Measurements from ENCODE around the gene CYGB.
A peak's percentile ranks its signal among the peaks of the same experiment; 100 is the strongest.
"Not testable (repeated sequence)": the region's sequence is repeated elsewhere in the genome, so short reads cannot be mapped to it uniquely, and the experiment has no call there.

Gene CYGB

GRCh38 chr17:76530095-76530723 lies 7.3 kb downstream of the CYGB start:
- peak overlapping the region; percentile 17 for H3K27ac ChIP-seq (ENCODE audit: insufficient read depth, low read depth, low read length, poor library complexity, severe bottlenecking)
- 74 to 80% methylated on average over 23 of the region's 23 CpGs for WGBS, 2 experiments
- no peaks in the 10 kb centered on the region for H3K36me3 ChIP-seq (ENCODE audit: control insufficient read depth, insufficient read depth, low read length)
- H3K9me3 ChIP-seq (ENCODE audit: control insufficient read depth, low read length) = no peaks in the 10 kb centered on the region
- H3K4me3 ChIP-seq (ENCODE audit: insufficient read depth, low read depth, low read length) = no peak overlapping the region
- H3K27me3 ChIP-seq (ENCODE audit: control insufficient read depth, insufficient read depth, low read length, poor library complexity, severe bottlenecking) = no peaks in the 10 kb centered on the region
- H3K4me1 ChIP-seq (ENCODE audit: control insufficient read depth, insufficient read depth, low read length) = peaks cover 22% of the 10 kb centered on the region

- no peaks in the 10 kb centered on the region for H3K27me3 ChIP-seq (ENCODE audit: control insufficient read depth, insufficient read depth, low read length, poor library complexity, severe bottlenecking)
- H3K4me1 ChIP-seq (ENCODE audit: control insufficient read depth, insufficient read depth, low read length) = peaks cover 22% of the 10 kb centered on the region
- no peaks in the 10 kb centered on the region for H3K9me3 ChIP-seq (ENCODE audit: control insufficient read depth, low read length)
- peak overlapping the region; percentile 17 for H3K27ac ChIP-seq (ENCODE audit: insufficient read depth, low read depth, low read length, poor library complexity, severe bottlenecking)
- 51 to 55% methylated on average over 20 of the region's 20 CpGs for WGBS, 2 experiments
- H3K4me3 ChIP-seq (ENCODE audit: insufficient read depth, low read depth, low read length) = no peak overlapping the region
- H3K36me3 ChIP-seq (ENCODE audit: control insufficient read depth, insufficient read depth, low read length) = no peaks in the 10 kb centered on the region
Observed at GRCh38 chr17:76529224-76530094, 8.1 kb downstream of the CYGB start.

GRCh38 chr17:76528528-76529223 lies 8.8 kb downstream of the CYGB start:
- Histone ChIP-seq H3K4me1 (ENCODE audit: control insufficient read depth, insufficient read depth, low read length) (peaks cover 22% of the 10 kb centered on the region), H3K36me3 (ENCODE audit: control insufficient read depth, insufficient read depth, low read length) (no peaks in the 10 kb centered on the region), H3K4me3 (ENCODE audit: insufficient read depth, low read depth, low read length) (no peak overlapping the region), H3K27ac (ENCODE audit: insufficient read depth, low read depth, low read length, poor library complexity, severe bottlenecking) (no peak overlapping the region), H3K27me3 (ENCODE audit: control insufficient read depth, insufficient read depth, low read length, poor library complexity, severe bottlenecking) (no peaks in the 10 kb centered on the region), H3K9me3 (ENCODE audit: control insufficient read depth, low read length) (no peaks in the 10 kb centered on the region)
- 89 to 90% methylated on average over 28 to 31 of the region's 31 CpGs for WGBS, 2 experiments

- WGBS, 2 experiments = 90 to 93% methylated on average over 14 of the region's 15 CpGs
- H3K9me3 ChIP-seq (ENCODE audit: control insufficient read depth, low read length) = no peaks in the 10 kb centered on the region
Observed at GRCh38 chr17:76528156-76528527, 9.4 kb downstream of the CYGB start.

GRCh38 chr17:76527430-76528111 lies 9.9 kb downstream of the CYGB start:
- H3K36me3 ChIP-seq (ENCODE audit: control insufficient read depth, insufficient read depth, low read length) = no peaks in the 10 kb centered on the region
- peaks cover 22% of the 10 kb centered on the region for H3K4me1 ChIP-seq (ENCODE audit: control insufficient read depth, insufficient read depth, low read length)
- no peak overlapping the region for H3K4me3 ChIP-seq (ENCODE audit: insufficient read depth, low read depth, low read length)
- H3K27me3 ChIP-seq (ENCODE audit: control insufficient read depth, insufficient read depth, low read length, poor library complexity, severe bottlenecking) = peaks cover 10% of the 10 kb centered on the region
- no peak overlapping the region for H3K27ac ChIP-seq (ENCODE audit: insufficient read depth, low read depth, low read length, poor library complexity, severe bottlenecking)
- H3K9me3 ChIP-seq (ENCODE audit: control insufficient read depth, low read length) = no peaks in the 10 kb centered on the region
- WGBS, 2 experiments = 36 to 40% methylated on average over 22 of the region's 26 CpGs

More at GRCh38 chr17:76528156-76528527, 9.4 kb downstream of the CYGB start:
- Histone ChIP-seq H3K4me3 (ENCODE audit: insufficient read depth, low read depth, low read length) (no peak overlapping the region), H3K27me3 (ENCODE audit: control insufficient read depth, insufficient read depth, low read length, poor library complexity, severe bottlenecking) (peaks cover 5% of the 10 kb centered on the region), H3K4me1 (ENCODE audit: control insufficient read depth, insufficient read depth, low read length) (peaks cover 22% of the 10 kb centered on the region), H3K27ac (ENCODE audit: insufficient read depth, low read depth, low read length, poor library complexity, severe bottlenecking) (no peak overlapping the region), H3K36me3 (ENCODE audit: control insufficient read depth, insufficient read depth, low read length) (no peaks in the 10 kb centered on the region)

- Histone ChIP-seq H3K4me1 (ENCODE audit: control insufficient read depth, insufficient read depth, low read length) (peaks cover 22% of the 10 kb centered on the region), H3K27me3 (ENCODE audit: control insufficient read depth, insufficient read depth, low read length, poor library complexity, severe bottlenecking) (peaks cover 13% of the 10 kb centered on the region)
- H3K9me3 ChIP-seq (ENCODE audit: control insufficient read depth, low read length); H3K27ac ChIP-seq (ENCODE audit: insufficient read depth, low read depth, low read length, poor library complexity, severe bottlenecking); H3K36me3 ChIP-seq (ENCODE audit: control insufficient read depth, insufficient read depth, low read length); H3K4me3 ChIP-seq (ENCODE audit: insufficient read depth, low read depth, low read length): not testable (repeated sequence)
- 89 to 91% methylated on average over 9 of the region's 9 CpGs for WGBS, 2 experiments
Observed at GRCh38 chr17:76527016-76527415, 10.5 kb downstream of the CYGB start.

- not testable (repeated sequence) for H3K27ac ChIP-seq (ENCODE audit: insufficient read depth, low read depth, low read length, poor library complexity, severe bottlenecking)
Observed at GRCh38 chr17:76525513-76525833, 12.0 kb downstream of the CYGB start.

GRCh38 chr17:76524598-76525512 lies 12.7 kb downstream of the CYGB start:
- H3K27me3 ChIP-seq (ENCODE audit: control insufficient read depth, insufficient read depth, low read length, poor library complexity, severe bottlenecking) = peaks cover 13% of the 10 kb centered on the region
- H3K4me3 ChIP-seq (ENCODE audit: insufficient read depth, low read depth, low read length) = no peak overlapping the region
- H3K9me3 ChIP-seq (ENCODE audit: control insufficient read depth, low read length) = no peaks in the 10 kb centered on the region
- H3K36me3 ChIP-seq (ENCODE audit: control insufficient read depth, insufficient read depth, low read length) = no peaks in the 10 kb centered on the region
- no peak overlapping the region for H3K27ac ChIP-seq (ENCODE audit: insufficient read depth, low read depth, low read length, poor library complexity, severe bottlenecking)
- H3K4me1 ChIP-seq (ENCODE audit: control insufficient read depth, insufficient read depth, low read length) = peaks cover 18% of the 10 kb centered on the region
- WGBS, 2 experiments = 85 to 86% methylated on average over 25 of the region's 25 CpGs

More at GRCh38 chr17:76525513-76525833, 12.0 kb downstream of the CYGB start:
- not testable (repeated sequence) for H3K9me3 ChIP-seq (ENCODE audit: control insufficient read depth, low read length); H3K36me3 ChIP-seq (ENCODE audit: control insufficient read depth, insufficient read depth, low read length); H3K4me3 ChIP-seq (ENCODE audit: insufficient read depth, low read depth, low read length)
- WGBS, 2 experiments = 82 to 85% methylated on average over 7 to 8 of the region's 8 CpGs
- H3K27me3 ChIP-seq (ENCODE audit: control insufficient read depth, insufficient read depth, low read length, poor library complexity, severe bottlenecking) = peaks cover 13% of the 10 kb centered on the region
- H3K4me1 ChIP-seq (ENCODE audit: control insufficient read depth, insufficient read depth, low read length) = peaks cover 22% of the 10 kb centered on the region

All from ectodermal cell (in vitro differentiated cells).